B cell (primary cell): Measurements from ENCODE around the gene RLBP1. TPM values are rescaled to one million over a fixed set of nuclear protein-coding genes. Genes with fewer than 3 reads are reported as not detected.

ENCODE experiments used
- ATAC-seq: fragments of 200-7000 bp; cut with Tn5 transposase; one replicate; pipeline ENCODE4 v1.10.0; 2021; ENCODE audit warnings: low read depth, mild to moderate bottlenecking, moderate number of reproducible peaks, moderate library complexity
- CTCF ChIA-PET: fragments of 350-600 bp; sonication (Branson Sonifier 250); formaldehyde crosslinking; loops from one replicate; lab custom pipeline; 2021; ENCODE audit warnings: antibody characterized with exemption, inconsistent platforms; lab: Charles Lee
- POLR2A ChIA-PET: fragments of 350-600 bp; sonication (Branson Sonifier 250); formaldehyde crosslinking; loops from one replicate; lab custom pipeline; 2021; ENCODE audit warnings: antibody characterized with exemption; lab: Charles Lee
- DNase-seq: peaks from one replicate; pipeline ENCODE4 v3.0.0; 2013
- H2AFZ ChIP-seq: 2 replicates; pipeline ENCODE4 v1.6.1; 2012; ENCODE audit warnings: mild to moderate bottlenecking, low read depth, low read length; ENCODE audit not compliant: insufficient read depth, poor library complexity, severe bottlenecking
- H3K27ac ChIP-seq, 2 donors: 1 replicate in 1 of 2; 2 replicates in 1 of 2; pipeline ENCODE4 v1.5.1; 2012 to 2013; ENCODE audit warnings: low read length in 2 of 2, mild to moderate bottlenecking in 2 of 2, moderate library complexity in 1 of 2
- H3K27me3 ChIP-seq, 4 experiments: fragments of 200-600 bp in 1 of 4; sonication (generic) in 1 of 4; replicated peaks in 1 of 4; 1 replicate in 2 of 4; 2 replicates in 2 of 4; pipeline versions ENCODE4 v1.6.1 to v1.7.0; 2013 to 2016; ENCODE audit warnings: low read length in 3 of 4, mild to moderate bottlenecking in 2 of 4, mixed read lengths in 1 of 4, moderate library complexity in 1 of 4; ENCODE audit not compliant: insufficient read depth in 4 of 4, control insufficient read depth in 3 of 4; ENCODE audit errors: control extremely low read depth in 1 of 4
- H3K36me3 ChIP-seq, 2 experiments: replicated peaks in 1 of 2; 1 replicate in 1 of 2; 2 replicates in 1 of 2; pipeline versions ENCODE4 v1.6.1 to v1.7.1; 2013; ENCODE audit warnings: low read length in 1 of 2; ENCODE audit not compliant: insufficient read depth in 2 of 2, control insufficient read depth in 1 of 2; ENCODE audit errors: control extremely low read depth in 1 of 2, extremely low read depth in 1 of 2
- H3K4me1 ChIP-seq, 2 donors: fragments of 200-600 bp in 1 of 2; sonication (generic) in 1 of 2; 1 replicate in 1 of 2; 2 replicates in 1 of 2; pipeline versions ENCODE4 v1.5.1 to v1.6.1; 2013 to 2017; ENCODE audit warnings: low read length in 2 of 2; ENCODE audit not compliant: control insufficient read depth in 2 of 2, insufficient read depth in 2 of 2
- H3K4me2 ChIP-seq: replicated peaks from 2 replicates; pipeline ENCODE3; 2012; ENCODE audit warnings: mild to moderate bottlenecking, low read depth, low read length; ENCODE audit not compliant: poor library complexity, severe bottlenecking
- H3K4me3 ChIP-seq, 5 experiments: fragments of 200-600 bp in 1 of 5; sonication (generic) in 1 of 5; 1 replicate in 3 of 5; 2 replicates in 2 of 5; pipeline versions ENCODE4 v1.5.1 to v1.7.0; 2011 to 2016; ENCODE audit warnings: low read length in 4 of 5, mild to moderate bottlenecking in 4 of 5, low read depth in 2 of 5, control low read depth in 1 of 5, moderate library complexity in 1 of 5; ENCODE audit not compliant: insufficient read depth in 1 of 5; ENCODE audit errors: control extremely low read depth in 1 of 5, extremely low read depth in 1 of 5
- H3K79me2 ChIP-seq: fragments of 200-600 bp; sonication (generic); one replicate; pipeline ENCODE4 v1.6.0; 2016; ENCODE audit warnings: low read length; ENCODE audit not compliant: control insufficient read depth, insufficient read depth
- H3K9ac ChIP-seq: fragments of 200-600 bp; sonication (generic); 2 replicates; pipeline ENCODE4 v1.6.1; 2017; ENCODE audit warnings: mild to moderate bottlenecking, low read length, moderate library complexity
- H3K9me3 ChIP-seq, 3 donors: one replicate each; pipeline versions ENCODE4 v1.6.1 to v1.7.1; 2013; ENCODE audit warnings: low read length in 2 of 3; ENCODE audit not compliant: control insufficient read depth in 2 of 3, insufficient read depth in 1 of 3; ENCODE audit errors: control extremely low read depth in 1 of 3
- H4K20me1 ChIP-seq: 2 replicates; pipeline ENCODE4 v1.6.0; 2012; ENCODE audit warnings: mild to moderate bottlenecking, low read length; ENCODE audit not compliant: insufficient read depth, control insufficient read depth, poor library complexity, severe bottlenecking
- H3K27ac Mint-ChIP-seq: one replicate; pipeline ENCODE4 v1.8.0; 2021; ENCODE audit warnings: mixed read lengths
- H3K27me3 Mint-ChIP-seq: one replicate; pipeline ENCODE4 v1.8.0; 2021; ENCODE audit warnings: mixed read lengths
- H3K4me1 Mint-ChIP-seq: one replicate; pipeline ENCODE4 v1.8.0; 2021; ENCODE audit warnings: mixed read lengths
- H3K4me3 Mint-ChIP-seq: one replicate; pipeline ENCODE4 v1.8.0; 2021; ENCODE audit warnings: mixed read lengths
- H3K9me3 Mint-ChIP-seq: one replicate; pipeline ENCODE4 v1.8.0; 2022; ENCODE audit warnings: mixed read lengths; ENCODE audit not compliant: insufficient read depth
- CTCF ChIP-seq: fragments of 200-600 bp; IDR thresholded peaks from one replicate; pipeline ENCODE4 v1.8.0; 2022; ENCODE audit warnings: antibody characterized with exemption, mild to moderate bottlenecking
- EZH2 ChIP-seq: IDR thresholded peaks from 2 replicates; pipeline ENCODE4 v1.6.1; 2012; ENCODE audit warnings: borderline replicate concordance, low read depth, mild to moderate bottlenecking, moderate library complexity, low read length; ENCODE audit not compliant: insufficient read depth, poor library complexity, severe bottlenecking
- WGBS: methylation state at CpG from one replicate; pipeline ENCODE4 v1.1.5; 2013; ENCODE audit warnings: missing lambda C conversion rate; ENCODE audit not compliant: insufficient coverage; 5-methylcytosine and 5-hydroxymethylcytosine counted together
- intact Hi-C: fragments of 100-400 bp; cut with micrococcal nuclease; formaldehyde crosslinking; loops from one replicate; pipeline ENCODE4 v1.10.0; 2022
- polyA plus RNA-seq: library from polyadenylated mRNA; depleted of rRNA; stranded (reverse); fragments of >200 nt; gene quantifications from 2 replicates; pipeline ENCODE4 v1.2.3, GENCODE V29; 2012
- total RNA-seq, 2 donors: library from RNA; stranded (reverse); fragments of 120-200 nt in 1 of 2; gene quantifications; 1 replicate in 1 of 2; 2 replicates in 1 of 2; pipeline versions ENCODE4 v1.2.3 to v1.2.4, GENCODE V29; 2013 to 2022

RLBP1 gene
- total and polyA plus RNA-seq, 2 donors (not counting 1 experiment from before 2014, with no cell fraction given) = not detected

- Mint-ChIP-seq H3K27ac (no peak overlapping the region), H3K27me3 (no peaks in the 10 kb centered on the region), H3K4me1 (no peaks in the 10 kb centered on the region), H3K4me3 (no peak overlapping the region), H3K9me3 (no peaks in the 10 kb centered on the region)
- TF ChIP-seq EZH2 = no peak
- no peak for TF ChIP-seq CTCF
- Histone ChIP-seq H3K27me3 (no peaks in the 10 kb centered on the region), H3K4me1 (no peaks in the 10 kb centered on the region), H3K27ac (no peak overlapping the region), H3K9me3 (no peaks in the 10 kb centered on the region), H3K36me3 (peaks cover 0 to 24% of the 10 kb centered on the region in 2 experiments), H3K4me3 (no peak overlapping the region), H2AFZ (no peak overlapping the region), H3K79me2 (no peaks in the 10 kb centered on the region), H4K20me1 (no peaks in the 10 kb centered on the region), H3K9ac (no peak overlapping the region), H3K4me2 (no peak overlapping the region)
- POLR2A ChIA-PET = no interaction called here
- CTCF ChIA-PET = interaction anchor here (0.5 to 5.7 kb wide), 2 partner anchors 8 to 112 kb away, joined by 3 to 38 read pairs; no protein-coding TSS in a partner anchor
- ATAC-seq (no peak), DNase-seq (no peak)
- intact Hi-C loops = no loop called here
- WGBS = 100% methylated on average over 3 of the region's 3 CpGs
Observed at GRCh38 chr15:89198934-89199333, 22.4 kb downstream of the RLBP1 start.

GRCh38 chr15:89198196-89198595 lies 23.2 kb downstream of the RLBP1 start:
- CTCF ChIA-PET = interaction anchor here (5.7 kb wide), 1 partner anchor 9 kb away, joined by 38 read pairs; no protein-coding TSS in a partner anchor
- Mint-ChIP-seq H3K9me3 (no peaks in the 10 kb centered on the region), H3K27me3 (no peaks in the 10 kb centered on the region), H3K27ac (no peak overlapping the region), H3K4me3 (no peak overlapping the region), H3K4me1 (no peaks in the 10 kb centered on the region)
- no peak overlapping the region for H3K27ac ChIP-seq
- H3K9ac ChIP-seq = no peak overlapping the region
- no peaks in the 10 kb centered on the region for H3K4me1 ChIP-seq
- H2AFZ ChIP-seq = no peak overlapping the region
- peaks cover 2 to 29% of the 10 kb centered on the region in 2 experiments for H3K36me3 ChIP-seq
- no peaks in the 10 kb centered on the region for H3K79me2 ChIP-seq
- no peak overlapping the region for H3K4me2 ChIP-seq
- DNase-seq = no peak
- POLR2A ChIA-PET = no interaction called here
- no peaks in the 10 kb centered on the region for H4K20me1 ChIP-seq
- no peak overlapping the region for H3K4me3 ChIP-seq
- ATAC-seq = no peak
- TF ChIP-seq EZH2 = no peak
- no peak for TF ChIP-seq CTCF
- no peaks in the 10 kb centered on the region for H3K9me3 ChIP-seq
- intact Hi-C loops = no loop called here
- no peaks in the 10 kb centered on the region for H3K27me3 ChIP-seq
- WGBS = no CpG with 5 or more reads among the region's 2 CpGs
